HG03432 (cell line): Measurements from ENCODE around the gene ROBO1.

Experiments used
- ATAC-seq: cut with Tn5 transposase; IDR thresholded peaks from one replicate; pipeline ENCODE4 v1.9.1; 2021; ENCODE audit warnings: mild to moderate bottlenecking, moderate library complexity; ENCODE audit not compliant: unreplicated experiment

The ROBO1 gene

DNA sequence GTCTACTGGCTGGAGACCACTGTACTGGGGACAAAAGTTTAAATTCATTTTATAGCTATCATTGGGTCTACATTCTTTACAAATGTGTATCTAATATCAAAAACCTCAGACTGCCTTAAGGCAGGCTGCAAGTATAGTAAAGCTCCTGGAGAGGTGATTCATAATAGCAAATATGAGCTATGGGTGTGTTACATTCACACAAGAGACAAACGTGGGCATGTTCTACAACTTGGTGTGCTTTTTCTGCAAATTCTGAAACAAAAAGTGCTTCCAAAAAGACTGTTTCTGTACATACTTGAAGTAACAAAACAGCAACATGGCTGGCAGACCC lies 1101.4 kb downstream of the ROBO1 start:
- no peak for ATAC-seq

DNA sequence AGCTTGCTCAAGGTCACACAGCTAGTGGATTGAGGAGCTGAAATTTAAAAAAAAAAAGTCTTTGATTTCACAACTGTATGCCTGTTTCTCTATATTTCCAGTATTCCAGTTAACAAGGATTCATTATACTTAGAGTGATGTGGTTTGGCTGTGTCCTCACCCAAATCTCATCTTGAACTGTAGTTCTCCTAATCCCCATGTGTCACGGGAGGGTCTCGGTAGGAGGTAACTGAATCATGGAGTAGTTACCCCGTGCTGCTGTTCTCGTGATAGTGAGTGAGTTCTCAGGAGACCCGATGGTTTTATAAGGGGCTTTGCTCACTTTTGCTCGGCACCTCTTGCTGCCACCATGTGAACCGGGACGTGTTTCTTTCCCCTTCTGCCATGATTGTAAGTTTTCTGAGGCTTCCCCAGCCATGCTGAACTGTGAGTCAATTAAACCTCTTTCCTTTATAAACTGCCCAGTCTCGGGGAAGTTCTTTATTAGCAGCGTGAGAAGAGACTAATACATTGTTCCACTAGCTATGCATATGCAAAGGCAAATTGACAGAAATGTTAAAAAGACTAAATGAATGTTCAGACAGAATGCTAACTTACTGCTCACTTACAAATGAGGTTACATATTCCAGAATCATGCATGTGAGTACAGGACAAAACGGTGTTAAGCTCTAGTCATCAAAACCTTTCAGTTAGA lies 1101.9 kb downstream of the ROBO1 start:
- ATAC-seq: no peak

DNA sequence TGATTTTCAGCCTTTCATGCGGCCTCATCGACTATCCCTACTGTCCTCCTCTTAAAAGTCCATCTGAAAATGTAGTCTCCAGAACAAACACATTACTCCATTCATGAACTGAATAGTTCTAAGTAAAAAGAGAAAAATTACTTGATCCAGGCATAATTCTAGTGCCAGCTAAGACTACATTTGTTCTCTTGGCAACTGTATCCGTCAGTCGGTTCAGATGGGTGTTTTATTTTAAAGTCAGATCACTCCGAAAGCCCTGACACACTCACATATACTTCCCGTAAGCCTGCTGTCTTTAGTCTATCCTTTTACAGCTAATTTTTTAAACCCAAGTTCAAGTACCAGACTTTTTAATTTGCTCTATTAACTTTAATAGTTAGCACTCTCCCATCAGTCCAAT lies 1102.7 kb downstream of the ROBO1 start:
- ATAC-seq: no peak

DNA sequence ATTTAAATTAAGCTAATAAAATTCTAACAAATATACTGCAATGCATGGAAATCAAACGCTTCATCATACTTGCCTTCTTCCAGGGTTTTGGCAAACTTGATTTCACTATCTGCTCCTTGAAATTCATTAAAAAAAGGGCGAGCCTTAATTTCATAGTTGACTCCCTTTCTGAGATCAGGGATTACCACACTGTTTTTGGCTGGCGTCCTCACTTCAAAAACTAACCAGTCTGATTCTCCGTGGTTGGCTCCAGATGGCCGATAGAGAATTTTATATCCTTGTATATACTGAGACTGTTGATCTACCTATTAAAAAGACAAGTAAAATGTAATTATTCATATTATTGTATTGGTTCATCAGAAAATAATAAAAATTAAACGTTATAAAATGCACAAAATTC lies 1106.8 kb downstream of the ROBO1 start:
- ATAC-seq: no peak

DNA sequence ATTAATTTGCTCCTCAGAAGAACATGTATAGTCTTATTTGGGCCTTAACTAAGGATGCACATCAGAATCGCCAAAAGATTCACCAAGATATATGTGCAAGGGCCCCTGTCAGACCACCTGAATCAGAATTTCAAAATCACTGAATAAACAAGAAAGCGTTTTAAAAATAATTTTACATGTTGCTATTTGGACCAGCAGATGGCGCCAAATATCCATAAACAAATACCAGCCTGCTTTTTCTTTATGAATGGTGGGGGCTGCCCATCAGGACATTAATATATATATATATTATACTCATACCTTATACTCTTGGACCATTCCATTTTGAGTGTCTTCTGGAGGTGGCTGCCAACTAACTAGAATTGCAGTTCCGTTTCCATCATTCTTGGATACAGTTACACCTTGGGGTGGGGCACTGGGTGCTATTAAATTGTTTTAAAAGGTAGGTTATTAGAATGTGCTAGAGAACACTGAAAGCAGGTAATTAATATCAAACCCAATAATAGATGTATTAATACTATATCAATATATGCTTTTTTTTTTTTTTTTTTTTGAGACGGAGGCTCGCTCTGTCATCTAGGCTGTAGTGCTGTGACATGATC lies 1108.3 kb downstream of the ROBO1 start:
- ATAC-seq: peak; percentile 60

DNA sequence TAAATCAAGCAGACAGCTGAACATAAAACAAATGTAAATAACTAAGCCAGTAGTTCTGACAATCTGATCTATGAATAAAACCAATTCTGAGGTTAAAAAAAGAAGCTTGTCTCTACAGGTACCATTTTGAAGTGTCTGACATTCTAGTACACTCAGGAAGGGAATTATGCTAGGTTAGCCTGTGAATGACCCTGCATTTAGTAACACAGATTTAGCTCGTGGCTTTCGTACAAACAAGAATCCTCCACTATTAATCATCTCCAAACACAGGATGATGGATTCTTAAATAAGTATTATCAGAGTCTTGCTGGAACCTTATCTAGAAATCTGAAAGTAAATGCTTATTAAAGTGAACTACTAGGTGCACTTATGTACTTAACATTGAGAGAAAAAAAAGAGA lies 1120.1 kb downstream of the ROBO1 start:
- no peak for ATAC-seq

DNA sequence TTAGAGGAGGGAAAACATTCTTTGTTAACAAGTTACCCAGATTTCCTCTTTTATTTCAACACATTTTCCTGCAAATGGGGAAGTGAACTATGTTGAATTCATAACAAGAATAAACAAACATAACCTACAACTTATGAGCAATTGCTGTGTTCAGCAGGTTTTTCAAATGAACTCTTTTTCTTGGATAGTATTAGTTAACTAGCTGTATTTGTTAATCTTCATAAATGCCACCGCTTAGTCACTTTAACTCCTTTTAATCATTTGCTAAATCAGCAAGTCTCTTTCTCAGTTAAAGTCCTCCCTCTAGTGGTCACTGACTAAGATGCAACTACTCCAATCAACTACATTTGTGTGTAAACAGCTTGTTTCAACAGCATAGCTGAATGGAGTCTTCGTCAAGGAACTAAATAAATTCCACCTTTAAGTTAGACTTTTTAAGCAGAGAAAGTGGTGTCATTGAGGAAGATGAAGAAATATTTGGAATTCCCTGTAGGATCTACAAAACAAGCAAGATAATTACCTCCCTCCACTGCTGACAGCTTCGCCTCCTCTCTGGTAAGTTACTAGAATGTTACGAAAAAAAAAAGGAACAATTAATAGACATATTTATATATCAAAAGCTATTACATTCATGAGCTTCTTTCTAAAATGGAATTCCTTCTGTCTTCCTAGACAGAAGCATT lies 1122.0 kb downstream of the ROBO1 start:
- ATAC-seq: peak; percentile 92

DNA sequence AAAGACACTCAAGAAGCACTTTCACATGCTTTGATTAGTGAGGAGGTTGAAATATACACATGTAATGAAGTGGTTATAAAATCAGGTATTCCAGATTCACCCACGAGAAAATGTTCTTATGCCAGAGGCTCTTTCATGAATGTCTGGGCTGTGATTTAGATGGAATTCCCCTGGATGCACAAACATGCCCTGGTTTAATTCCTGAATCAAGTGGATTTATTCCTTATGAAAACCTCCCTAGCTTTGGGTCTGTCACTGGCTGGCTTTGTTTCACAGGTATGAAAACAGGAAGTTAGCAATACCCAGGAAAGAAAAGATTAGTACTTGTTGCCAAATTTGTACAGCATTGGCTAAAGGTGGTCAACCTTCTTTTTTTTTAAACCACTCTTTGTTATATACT lies 1123.0 kb downstream of the ROBO1 start:
- ATAC-seq: peak; percentile 15

DNA sequence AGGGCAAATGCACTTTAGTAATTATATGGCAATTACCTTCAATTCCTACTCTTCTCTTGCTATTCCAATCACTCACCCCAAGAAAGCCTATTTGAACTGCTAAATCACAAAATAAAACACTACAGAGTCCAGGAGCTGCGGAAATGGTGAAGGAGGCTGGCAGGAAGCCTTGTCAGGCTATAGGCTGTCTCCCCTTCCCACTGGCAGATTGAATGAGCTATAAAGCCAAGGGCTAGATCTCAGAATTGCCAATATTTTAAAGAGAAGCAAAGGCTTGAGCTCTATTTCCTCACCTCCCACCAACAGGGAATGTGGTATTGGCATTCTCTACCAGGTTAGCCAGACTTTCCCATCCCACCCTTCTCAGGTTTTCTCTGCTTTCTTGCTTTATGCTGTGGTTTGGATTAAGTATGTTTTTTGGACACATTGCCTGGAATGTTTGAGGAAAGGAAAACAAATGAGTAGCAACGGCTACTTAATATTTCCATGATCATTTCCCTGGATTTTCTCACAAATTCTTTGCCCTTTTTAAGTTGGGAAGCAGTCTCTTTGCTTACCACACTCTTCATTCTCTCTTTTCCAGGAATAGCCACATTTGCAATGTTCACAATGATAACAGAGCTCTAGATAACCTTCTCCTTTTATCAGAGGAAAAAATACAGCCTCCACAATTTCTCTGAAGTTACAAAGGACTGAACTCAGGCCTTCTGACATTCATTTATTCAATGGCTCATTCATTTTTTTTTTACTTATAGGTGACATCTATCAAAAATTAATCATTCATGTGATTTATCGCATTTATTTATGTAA lies 1125.4 kb downstream of the ROBO1 start:
- ATAC-seq: no peak

DNA sequence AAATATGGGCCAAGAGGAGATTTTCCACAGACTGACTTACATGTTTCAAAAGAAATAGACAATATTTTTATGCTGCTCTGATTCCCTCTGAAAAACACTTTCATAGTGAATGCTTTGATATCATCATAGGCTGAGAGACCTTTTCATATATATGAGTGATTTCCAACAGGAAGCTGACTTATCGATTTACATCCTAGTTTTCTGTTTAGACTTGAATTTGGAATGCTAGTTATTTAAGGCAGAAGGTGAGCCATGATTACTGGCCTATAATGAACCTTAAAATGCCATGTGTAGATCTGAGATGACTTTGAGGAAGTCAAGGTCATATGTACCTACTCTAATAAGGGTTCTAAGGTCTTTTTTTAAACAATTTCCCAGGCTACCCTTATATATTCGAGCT lies 1126.1 kb downstream of the ROBO1 start:
- ATAC-seq: no peak

DNA sequence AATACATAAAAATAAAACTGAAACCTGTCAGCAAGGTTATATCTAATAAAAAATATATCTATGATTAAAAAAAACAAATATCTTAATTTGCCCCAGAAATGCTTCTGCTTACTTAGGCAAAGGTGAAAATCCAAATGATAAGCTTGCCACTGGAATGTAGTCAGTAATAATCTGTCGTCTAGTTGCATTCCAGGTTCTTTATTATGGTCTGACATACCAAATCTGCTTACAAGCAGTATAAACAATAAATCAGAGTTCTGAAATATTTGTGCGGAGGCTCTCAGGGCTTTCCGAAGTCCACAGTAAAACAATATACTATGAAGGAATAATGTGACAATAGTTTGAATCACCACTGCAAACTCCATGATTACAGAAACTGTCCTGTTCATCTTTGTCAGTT lies 1133.5 kb downstream of the ROBO1 start:
- no peak for ATAC-seq

DNA sequence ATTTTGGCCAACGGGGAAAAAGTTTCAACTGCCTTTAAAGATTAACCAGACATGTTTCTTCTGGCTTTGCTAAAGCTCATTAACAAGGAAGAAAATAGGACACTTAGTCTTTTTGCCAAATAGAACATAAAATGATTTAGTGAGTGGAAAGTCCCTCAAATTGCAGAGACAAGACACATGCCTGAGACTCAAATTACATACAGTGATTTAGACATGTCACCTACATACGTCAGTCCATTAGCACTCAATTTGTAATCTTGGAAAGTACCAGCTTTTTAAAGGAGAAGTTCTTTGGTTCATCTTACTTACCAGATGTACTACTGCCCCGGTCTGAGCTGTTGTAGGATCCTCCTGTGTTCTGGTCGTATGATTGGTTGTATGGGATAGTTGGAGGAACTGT lies 1134.2 kb downstream of the ROBO1 start:
- peak; percentile 81 for ATAC-seq

DNA sequence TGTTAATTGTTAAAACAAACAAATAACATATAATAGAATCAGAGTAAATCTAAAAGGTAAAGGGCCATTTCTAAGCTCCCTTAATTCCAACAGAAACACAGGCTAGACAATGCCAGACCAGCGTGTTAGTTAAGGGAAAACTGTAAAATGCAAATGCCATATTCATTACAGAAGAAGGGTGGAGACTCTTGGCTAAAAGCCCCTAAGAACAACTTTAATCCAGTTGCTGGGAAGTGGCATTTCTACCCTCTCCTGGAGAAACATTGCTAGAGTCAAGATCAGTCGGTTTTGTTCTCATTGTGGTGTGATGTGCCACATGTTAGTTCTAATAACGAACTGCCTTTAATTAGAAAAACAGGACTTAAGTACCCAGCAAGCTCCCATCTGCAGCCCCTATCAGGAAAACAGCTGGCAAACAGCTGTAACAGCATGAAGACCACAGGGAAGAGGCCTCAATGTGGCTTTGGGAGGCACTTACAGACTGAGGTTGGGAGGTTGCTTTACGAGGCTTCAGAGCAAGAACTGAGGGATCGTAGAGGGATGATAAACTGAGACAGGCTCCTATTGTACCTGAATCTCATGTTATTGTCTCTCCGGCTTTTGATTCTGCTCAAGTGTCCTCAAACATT lies 1134.8 kb downstream of the ROBO1 start:
- peak; percentile 26 for ATAC-seq

DNA sequence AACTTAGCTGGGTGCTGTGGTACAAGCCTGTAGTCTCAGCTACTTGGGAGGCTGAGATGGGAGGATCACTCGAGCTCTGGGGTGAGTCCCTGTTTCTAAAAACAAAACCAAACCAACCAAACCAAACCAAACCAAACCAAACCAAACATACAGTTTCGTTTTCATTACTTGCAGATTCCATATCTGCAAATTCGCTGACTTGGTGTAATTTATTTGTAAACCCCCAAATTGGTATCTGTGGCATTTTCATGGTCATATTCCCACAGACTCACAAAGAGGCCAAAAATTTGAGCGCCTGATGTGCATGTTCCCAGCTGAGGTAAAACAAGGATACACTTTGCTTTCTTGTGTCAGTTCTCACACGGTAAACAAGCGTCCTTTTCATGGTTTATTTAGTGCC lies 1138.3 kb downstream of the ROBO1 start:
- no peak for ATAC-seq

DNA sequence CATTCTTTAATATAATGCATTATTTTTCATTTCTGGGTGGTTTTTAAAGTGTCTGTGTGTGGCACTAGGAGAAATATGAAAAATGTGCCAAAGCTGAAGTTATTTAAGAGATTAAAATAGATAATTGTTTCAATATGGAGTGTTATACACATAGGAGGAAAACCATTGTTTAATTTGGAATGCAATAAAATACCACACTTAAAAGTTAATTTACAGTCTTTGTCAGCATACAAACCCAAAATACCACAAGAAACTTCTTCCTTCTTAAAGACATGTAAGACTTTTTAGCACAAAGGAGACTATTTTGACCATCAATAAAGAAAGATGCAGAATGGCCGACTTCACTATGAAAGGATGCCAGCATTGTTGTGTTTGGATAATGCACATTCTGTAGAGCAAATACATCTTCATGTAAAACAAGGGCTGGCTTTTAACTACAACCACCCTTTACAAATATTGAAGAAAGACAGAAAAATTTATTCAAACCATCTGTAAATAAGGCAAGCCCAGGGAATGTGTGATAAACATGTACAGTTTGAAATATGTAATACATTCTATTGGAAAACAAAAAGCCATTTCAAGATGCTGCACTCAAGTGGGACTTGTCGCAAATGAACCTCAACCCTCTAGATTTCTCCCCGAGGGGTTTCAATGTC lies 1146.6 kb downstream of the ROBO1 start:
- no peak for ATAC-seq

DNA sequence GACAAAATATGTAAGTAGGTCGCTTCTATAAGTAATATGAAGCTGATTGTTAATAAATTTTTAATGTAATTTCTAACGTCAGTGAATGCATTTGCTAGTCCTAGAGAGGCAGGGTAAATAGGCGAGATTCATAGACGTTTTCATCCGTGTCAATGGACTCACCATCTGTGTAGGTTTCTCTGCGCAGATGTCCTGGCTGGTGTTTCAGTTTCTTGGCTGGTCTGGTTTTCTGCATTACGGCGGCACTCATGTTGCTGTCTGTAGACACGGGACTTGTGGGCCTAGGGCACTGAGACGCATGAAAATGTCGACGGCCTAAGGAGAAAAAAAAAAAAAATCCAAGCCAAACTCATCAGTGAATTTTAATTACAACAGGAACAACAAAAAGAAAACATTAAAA lies 1153.3 kb downstream of the ROBO1 start:
- no peak for ATAC-seq

DNA sequence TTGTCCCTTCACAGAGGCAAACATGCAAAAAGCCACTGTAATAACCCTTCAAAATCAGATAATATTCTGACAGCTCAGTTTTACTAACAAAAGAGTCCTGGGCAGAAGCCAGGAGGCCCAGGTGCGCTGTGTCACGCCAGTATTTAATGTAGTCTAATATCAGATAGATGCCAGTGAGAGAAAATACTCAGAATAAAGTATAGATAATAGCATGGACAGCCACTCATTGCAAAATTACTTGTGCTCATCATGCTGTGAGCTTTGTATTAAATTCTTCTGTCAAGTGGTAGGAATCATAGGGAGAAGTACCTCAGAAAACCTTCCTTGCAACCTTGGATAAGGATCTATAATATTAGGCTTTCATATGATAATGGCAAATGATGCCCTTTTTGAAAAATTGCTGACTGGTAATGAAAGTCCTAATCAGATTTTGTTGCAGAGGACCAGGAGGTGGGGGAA lies 1154.3 kb downstream of the ROBO1 start:
- no peak for ATAC-seq

DNA sequence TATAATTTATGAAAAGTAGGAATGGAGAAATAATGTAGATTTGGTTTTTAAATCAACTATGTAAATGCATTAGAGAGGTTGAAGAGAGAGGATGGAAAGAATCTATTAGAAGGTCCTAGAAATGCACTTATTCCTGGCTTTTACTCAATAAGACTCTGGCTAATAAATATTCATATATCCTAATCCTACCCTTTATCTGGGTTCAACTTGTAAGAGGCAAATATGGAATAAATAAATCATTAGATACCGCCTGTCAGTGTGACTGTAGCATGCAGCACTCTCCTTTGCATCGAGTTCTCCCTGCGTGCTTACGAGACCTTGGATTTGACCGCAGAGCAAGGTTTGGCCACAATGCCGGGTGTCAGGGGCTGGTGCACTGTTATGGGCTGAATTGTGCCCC lies 1156.5 kb downstream of the ROBO1 start:
- no peak for ATAC-seq

DNA sequence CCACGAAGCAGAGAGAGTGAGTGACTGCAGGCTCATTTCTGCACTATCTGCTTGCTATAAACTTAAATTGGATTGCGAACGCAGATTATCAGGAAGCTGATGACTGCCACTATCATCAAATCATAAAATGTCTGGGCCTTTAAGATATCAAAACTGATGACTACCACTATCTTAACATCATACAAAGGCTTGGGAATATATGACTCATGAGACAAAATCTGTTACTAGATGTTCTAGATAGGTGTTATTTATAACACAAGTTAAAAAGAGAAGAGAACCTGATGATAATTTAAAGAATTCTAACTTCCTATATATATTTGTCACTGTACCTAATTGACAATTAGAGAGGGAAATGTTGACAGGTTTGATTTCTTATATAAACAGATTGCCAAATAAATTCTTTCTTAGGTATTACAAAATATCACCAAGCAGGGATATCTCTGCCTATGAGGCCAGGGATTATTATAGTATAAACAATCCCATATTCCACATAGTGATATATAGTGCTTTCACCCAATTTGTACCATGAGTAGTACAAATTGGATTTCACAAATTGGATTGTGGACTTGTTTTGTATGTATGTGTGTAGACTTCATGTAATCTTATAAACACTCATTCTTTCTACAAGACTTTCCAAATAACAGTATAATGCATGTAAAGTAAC lies 1157.2 kb downstream of the ROBO1 start:
- no peak for ATAC-seq

DNA sequence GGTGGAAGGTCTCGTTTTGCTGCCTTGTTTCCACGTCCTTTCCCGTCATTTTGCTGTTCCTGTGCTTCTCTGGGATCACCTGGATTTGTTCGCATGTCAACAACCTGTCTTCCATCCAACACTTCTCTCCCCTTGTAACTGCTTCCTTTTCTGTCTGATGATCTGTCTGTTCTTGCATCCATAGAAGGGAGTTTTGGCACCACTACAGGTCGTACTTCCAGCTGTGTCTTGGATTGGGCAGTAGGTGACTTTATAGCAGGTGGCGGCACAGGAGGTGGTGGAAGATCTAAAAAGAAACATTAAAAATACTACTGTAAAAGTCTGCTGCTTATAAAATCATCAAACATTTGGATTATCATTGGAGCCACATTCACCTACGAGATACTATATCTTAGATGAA lies 1161.0 kb downstream of the ROBO1 start:
- no peak for ATAC-seq
